CD4-positive, alpha-beta T cell treated with Interferon gamma for 1 hour (primary cell): ENCODE measurements around the gene SPATA20.

Source experiments
- DNase-seq: peaks from one replicate; pipeline ENCODE4 v3.0.0-alpha.2; 2020

Gene SPATA20

DNA sequence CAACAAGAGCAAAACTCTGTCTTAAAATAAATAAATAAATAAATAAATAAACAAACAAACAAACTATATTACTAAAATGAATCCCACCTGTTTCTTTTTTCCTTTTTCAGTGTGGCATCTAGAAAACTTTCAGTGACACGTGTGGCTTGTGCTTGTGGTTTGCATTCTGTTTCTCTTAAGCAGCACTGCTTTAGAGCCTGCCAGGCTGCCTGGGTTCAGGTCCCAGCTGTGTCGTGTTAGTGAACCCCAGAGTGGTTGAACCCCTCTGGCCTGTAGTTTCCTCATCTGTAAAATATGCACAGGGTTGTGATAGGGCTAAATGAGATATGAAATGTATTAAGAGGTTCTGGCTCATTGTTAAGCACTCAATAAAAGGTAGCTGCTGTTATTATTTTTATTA is 26.5 kb upstream of the SPATA20 start:
- no peak for DNase-seq

DNA sequence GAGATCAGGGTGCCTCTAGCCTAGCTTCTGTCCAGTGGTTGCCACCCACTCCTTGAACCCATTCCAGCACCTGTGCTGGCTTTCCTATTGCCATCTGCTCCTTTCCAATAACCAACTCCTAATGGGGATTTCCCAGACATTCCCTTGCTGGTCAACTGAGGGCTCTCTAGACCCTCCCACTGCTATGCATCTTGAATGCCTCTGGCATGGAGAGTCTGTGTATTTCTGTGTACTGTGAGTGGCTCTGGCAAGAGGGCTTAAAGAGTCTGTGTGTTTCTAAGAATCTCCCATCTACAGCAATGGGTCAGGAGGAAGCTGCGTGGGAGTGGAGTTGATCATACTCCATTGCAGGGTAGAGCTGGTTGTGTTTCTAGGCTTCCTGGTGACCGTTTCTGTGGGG is 25.5 kb upstream of the SPATA20 start:
- DNase-seq: no peak

DNA sequence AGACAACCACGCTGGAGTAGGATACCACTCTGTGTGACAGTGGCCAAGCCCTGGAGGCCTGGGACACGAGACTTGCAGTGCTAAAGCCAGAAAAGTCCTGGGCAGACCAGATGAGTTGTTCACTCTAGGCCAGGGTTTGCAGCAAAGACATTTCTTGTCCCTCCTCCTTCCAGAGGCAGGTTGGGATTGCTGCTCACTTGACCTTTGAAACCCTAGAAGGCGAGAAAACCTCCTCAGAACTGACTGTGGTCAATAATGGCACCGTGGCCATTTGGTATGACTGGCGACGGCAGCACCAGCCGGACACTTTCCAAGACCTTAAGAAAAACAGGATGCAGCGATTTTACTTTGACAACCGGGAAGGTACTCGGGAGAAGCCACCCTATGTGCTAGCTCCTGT is 24.2 kb upstream of the SPATA20 start:
- no peak for DNase-seq

DNA sequence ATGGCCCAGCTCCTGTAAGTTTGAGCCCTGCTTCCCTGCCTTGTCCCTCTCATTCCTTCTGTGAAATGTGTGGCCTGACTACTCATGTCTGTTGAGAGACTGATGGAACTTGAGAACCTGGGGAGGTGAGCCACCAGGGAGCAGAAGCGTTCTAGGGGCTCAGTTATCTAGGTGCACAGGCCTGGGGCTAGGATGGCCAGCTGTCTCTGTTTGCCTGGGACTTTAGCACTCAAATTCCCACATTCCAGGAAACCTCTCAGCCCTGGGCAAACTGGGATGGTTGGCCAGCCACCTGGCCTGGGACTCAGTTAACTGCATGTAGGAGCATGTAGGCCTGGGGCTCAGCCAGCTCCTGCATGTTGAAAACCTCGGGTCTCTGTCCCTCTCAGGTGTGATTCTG is 23.8 kb upstream of the SPATA20 start:
- DNase-seq: no peak

DNA sequence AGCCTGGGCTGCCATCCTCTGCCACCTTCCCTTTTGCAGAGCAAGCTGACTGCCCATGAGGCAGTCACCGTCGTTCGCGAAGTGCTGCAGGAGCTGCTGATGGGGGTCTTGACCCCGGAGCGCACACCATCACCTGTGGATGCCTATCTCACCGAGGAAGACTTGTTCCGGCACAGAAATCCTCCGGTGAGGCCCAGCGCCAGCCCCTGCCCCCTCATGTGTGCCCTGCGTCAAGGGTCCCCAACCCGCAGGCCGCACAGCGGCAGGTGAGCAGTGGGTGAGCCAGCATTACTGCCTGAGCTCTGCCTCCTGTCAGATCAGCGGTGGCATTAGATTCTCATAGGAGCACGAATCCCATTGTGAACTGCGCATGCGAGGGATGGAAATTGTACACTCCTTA is 22.1 kb upstream of the SPATA20 start:
- no peak for DNase-seq

DNA sequence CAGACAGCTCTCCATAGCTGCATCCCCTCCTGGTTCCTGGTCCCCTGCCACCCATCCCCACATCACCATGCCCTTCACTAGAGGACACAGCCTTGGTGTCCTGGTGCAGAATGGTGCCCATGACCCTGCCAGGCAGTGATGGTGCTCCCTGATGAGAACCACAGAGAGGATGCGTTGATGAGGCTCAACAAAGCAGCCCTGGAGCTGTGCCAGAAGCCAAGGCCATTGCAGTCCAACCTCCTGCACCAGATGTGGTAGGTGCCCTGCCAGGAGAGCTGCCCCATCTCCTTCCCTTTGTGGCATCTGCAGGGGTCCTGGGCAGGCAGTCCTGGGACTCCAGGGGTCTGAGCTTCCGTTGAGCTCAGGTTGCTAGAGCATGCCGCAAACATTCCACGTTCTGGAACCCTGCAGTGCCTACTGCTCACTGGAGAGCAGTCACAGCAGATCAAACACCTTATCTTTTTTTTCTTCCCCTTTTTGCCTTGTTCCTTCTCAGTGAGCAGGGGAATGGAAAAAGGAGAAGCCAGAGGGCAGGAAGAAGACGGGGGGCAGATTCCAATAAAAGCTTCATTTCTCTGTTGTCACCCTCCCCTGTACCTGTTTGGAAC is 19.7 kb upstream of the SPATA20 start:
- no peak for DNase-seq

DNA sequence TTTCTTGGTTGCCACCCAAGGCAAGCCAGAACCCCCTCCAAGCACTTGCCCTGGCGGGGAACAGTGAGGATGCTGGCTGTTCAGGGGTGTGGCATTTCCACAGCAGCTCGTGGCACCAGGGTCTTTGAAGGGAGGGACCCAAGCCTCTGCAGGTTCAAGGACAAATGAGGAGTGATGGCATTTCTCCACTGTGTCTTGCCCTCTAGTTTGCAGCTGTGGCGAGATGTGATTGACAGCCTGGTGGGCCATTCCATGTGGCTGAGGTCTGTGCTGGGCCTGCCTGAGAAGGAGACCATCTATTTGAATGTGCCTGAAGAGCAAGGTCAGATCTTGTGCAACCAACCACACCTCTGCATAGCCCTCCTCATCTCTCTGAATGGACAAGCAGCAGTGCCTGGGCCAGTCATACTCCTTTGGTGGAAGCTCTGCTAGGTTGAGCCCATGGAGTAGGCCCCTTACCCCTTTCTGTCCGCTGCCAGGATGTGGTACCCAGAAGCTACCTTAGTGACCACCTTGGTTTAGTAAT is 19.0 kb upstream of the SPATA20 start:
- no peak for DNase-seq

DNA sequence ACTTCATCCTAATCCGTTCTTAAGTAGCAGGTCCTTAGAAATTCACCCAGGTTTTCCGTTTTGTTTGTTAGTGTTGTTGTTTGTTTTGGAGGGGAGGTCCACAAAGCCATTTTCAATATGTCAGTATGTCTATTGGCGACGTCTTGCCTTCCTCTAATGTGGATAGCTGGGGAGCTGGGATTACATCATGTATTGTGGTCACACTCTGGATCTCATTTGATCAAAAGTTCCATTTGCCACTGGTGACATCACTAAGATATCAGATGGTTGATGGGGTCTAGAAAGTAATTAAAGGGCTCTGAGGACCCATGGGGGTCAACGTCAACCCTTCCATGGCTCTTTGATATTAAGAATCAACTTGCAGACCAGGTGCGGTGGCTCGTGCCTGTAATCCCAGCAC is 17.1 kb upstream of the SPATA20 start:
- DNase-seq: no peak

DNA sequence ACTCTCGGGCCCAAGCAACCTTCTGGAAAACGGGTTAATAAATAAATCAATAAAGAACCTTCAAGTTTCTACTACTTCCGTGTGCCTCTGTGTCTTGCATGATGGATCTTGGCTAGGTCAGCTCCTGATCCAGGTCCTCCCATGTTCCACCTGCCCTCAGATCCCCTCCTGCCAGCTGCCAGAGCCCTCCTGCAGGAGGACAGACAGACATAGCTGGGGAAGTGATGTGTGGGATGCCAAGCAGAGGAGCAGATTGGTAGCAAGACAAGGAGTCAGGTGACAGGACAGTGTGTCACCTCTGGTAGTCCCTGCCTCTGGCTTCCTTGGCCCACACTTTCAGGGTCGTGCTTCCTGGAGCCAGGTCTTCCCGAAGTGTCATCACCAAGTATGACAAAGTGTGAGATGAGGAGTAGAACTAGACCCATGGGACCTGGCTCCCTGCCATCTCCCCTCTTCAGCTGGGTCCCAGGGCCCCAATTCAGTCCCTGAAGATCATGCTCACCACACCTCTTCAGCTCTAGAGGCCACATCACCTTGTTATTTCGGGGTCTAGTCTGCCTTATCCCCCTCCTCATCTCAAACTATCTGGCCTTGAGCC is 15.4 kb upstream of the SPATA20 start:
- no peak for DNase-seq

DNA sequence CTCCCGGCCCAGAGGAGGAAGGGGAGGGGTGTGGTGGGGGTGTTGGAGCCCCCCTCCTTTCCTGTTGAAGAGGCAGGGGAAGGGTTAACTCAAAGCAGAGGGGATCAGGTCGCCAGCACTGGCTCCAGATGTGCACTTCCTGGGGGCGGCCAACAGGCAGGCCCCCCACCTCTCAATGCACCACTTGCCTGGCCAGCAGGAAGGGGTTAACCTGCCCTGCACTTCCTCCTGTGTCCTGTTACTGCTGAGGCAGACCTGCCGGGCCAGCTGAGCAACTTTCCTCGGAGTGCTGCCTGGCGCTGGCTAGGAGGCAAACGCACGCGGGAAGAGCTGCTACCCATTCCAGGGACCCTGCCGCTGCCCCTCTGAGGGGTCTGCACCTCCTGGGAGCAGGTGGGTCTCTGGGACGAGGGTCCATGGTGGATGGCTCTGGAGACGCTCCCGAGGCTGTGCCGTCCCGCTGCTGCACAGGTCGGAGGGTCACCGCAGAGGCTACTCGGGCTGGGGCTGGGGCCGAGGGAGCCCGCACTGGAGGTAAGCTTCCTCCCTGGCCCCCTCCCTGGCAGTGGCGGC is 14.4 kb upstream of the SPATA20 start, which contains the start of gene EPN3:
EPN3 (plus strand) TSS at position 284 of the 573 bp plus-strand sequence. CDS start 3,822 bp downstream, outside the sequence.
- DNase-seq: no peak

DNA sequence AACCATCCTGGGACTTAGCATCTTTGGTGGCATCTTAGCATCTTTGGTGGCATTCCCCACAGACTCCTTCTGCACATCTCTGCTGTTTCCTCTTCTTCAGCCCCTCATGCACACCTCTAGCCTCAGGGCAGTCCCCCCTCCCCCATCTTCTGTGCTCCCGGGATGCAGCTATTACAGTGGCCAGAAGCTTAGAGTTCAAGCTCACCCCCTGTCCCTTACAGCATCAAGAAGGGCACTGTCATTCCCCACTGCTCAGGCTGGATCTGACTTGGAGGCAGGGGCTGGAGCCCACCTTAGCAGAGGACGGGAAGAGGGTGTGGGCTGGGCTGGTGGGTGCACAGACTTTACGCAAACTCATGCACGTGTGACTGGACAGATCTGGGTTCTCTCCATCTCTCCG is 13.8 kb upstream of the SPATA20 start:
- no peak for DNase-seq

DNA sequence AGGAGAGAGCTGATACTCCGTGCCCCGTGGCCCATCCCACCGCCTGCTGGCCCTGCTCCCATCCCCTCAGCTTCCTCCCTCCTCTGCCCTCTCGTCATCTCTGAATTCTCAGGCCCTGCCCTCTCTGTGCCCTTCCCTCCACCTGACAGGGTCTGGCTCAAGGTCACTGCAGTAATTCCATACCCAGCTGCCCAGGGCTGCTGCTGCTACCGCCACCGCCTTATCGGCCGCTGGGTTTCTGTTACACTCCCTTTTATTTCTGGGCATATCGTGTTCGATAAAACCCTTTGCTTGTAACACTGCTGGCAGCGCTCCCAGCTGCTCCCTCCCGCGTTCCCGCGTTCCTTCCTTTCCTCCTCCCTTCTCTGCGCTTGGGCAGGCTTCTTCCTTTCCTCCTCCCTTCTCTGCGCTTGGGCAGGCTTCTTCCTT is 13.2 kb upstream of the SPATA20 start:
- DNase-seq: no peak

DNA sequence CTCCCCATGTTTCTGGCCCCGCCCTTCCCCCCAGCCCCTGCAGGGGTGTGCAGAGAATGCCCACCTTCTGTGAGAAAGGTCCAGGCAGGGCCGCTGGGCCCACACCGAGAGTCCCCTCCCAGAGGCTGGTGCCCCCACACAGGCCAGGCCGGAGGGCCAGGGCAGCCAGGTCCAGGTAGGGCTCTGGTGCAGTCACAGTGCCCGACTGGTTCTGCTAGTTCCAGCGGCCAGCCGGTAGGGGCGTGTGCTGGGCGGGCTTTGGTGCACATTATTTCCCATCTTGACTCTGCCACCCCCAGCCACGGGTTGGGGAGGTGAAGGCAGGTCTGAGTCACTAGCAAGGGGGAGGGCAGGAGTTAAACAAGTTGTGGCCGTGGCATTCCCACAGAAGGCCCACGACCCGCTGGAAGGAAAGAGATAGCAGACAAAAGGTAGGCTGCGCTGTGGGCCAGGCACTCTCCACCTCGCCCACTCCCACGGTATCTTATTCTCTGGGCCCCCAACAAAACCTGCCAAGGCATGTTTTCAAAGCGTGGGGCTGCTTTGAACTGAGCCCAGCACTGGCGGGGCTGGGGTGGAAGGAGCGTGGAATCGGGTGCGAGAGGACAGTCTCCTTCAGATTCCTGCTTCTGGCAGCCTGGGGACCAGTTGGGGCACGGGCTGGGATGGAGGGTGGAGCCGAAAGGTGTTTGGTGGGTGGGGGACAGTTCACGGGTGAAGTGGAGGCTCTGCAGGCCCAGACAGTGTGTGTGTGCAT is 12.6 kb upstream of the SPATA20 start:
- no peak for DNase-seq

DNA sequence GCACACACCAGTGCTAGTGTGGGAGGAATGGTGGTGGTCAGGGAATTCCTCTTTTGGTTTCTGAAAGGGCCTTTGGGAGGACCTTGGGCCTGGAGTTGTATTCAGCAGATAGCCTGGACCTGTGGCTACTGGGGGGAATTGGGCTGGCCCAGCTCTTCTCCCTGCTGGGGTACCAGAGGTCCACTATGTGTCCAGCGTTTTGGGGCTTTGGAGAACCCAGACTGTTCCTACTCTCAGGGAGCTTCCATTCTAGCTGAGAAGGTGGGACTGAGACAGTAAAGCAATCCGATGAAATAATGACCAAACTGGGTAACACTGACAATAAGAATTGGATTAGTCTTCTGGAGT is 12.0 kb upstream of the SPATA20 start:
- DNase-seq: no peak

DNA sequence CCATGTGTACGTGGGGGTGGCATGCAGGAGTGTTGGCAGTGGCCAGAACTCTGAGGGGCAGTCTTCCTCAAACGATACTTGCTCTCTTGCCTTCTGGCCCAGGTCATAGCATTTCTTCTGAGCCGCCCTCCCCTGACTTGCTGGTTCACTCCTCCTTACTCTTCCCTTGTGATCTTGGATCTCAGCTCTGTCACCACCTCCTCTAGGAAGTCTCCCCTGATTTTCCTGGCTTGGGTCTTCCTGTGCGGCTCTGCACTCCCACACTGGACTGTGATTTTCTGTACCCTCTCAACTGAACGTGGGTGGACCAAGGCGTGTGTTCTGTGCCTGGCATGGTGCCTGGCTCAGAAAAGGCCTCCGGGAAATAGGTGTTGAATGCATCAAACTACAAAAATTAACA is 11.6 kb upstream of the SPATA20 start:
- DNase-seq: no peak

DNA sequence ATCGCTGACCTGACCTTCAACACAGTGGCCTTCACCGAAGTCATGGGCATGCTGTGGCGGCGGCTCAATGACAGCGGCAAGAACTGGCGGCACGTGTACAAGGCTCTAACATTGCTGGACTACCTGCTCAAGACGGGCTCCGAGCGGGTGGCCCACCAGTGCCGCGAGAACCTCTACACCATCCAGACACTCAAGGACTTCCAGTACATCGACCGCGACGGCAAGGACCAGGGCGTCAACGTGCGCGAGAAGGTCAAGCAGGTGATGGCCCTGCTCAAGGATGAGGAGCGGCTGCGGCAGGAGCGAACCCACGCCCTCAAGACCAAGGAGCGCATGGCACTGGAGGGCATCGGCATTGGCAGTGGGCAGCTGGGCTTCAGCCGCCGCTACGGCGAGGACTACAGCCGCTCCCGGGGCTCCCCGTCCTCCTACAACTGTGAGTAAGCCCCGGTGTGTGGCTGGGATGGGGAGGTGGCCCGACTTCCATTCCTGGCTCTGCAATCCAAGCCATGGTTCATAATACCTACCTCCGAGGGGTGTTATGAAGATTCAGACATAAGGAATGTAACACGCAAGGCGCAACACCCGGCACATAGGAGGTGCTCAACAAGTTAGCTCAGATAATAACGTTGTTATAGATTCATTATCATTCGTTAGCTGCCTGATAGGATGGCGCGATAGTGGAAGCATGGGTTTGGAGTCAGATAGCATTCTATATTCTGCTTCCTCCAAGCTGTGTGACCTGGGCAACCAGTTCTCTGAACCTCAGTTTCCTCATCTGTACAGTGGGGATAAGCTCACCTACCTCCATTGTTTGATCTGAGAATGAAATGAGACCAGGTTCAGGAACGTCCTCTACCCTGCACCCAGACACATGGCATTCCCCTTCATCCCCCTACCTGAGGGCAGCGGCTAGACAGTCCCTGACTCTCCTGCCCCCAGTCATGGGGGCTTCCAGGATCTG is 10.0 kb upstream of the SPATA20 start:
- DNase-seq: no peak

DNA sequence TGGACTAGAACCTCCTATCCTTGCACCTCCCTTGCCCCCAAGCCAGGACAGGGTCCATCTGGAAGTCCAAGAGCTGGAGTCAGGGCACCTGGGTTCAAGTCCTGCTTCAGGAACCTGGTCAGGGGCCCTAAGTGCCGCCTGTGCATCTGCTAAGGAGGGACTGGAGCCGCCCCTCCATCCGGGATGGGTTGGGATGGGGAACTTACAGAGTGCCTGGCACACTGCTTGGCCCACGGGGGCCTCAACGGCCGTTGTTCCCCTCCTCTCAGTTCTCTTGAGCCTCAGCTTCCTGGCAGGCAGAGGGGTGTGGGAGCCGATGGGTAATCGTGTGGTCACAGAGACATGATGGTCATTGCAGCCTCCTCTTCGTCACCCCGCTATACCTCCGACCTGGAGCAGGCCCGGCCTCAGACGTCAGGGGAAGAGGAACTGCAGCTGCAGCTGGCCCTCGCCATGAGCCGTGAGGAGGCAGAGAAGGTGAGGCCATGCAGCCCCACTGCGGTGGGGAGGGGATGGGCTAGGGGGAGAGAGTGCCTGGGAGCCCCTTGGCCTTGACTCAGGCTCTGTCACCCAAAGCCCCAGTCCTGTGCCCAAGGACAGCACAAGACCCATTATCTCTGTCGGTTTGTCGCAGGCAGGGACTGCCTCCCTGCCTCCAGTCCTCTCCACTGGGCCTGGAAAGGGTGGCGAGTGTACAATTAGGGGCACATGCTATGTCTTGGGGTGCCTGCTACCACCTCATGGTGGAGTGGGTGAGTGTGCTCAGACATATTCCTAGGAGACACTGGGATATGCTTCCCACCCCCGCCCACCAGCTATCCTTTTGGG is 9.0 kb upstream of the SPATA20 start:
- DNase-seq: no peak

DNA sequence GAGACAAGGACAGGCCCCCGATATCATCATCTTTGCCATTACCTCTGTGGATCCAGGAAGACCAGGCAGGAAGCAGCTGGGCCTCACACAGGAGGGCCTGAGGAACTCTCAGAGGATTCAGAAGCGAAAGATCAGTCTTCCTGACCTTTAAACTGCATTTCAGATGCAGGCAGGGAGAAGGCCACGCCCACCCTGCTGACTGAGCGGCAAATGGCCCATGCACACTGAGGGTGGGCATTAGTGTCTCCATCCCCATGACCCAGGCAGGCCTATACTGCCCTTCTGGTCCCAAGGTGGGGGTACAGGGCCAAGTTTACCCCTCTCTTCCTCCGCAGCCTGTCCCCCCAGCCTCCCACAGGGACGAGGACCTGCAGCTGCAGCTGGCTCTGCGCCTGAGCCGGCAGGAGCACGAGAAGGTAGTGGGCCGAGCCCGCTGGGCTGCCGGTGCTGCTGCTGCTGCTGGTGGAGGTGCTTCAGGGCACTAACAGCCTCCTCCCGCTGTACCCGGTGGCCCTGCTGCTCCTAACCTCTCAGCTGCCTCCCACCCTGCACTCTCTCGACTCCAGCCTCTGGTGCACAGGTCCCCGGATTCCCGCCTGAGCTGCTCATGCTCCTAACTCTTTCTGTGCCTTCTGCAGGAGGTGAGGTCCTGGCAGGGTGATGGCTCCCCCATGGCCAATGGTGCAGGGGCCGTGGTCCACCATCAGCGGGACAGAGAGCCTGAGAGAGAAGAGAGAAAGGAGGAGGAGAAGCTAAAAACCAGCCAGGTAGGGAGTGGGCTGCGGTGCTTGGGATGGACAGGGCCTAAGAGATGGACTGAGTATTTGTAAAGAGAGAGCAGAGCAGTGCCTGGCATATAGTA is 8.2 kb upstream of the SPATA20 start:
- DNase-seq: no peak

DNA sequence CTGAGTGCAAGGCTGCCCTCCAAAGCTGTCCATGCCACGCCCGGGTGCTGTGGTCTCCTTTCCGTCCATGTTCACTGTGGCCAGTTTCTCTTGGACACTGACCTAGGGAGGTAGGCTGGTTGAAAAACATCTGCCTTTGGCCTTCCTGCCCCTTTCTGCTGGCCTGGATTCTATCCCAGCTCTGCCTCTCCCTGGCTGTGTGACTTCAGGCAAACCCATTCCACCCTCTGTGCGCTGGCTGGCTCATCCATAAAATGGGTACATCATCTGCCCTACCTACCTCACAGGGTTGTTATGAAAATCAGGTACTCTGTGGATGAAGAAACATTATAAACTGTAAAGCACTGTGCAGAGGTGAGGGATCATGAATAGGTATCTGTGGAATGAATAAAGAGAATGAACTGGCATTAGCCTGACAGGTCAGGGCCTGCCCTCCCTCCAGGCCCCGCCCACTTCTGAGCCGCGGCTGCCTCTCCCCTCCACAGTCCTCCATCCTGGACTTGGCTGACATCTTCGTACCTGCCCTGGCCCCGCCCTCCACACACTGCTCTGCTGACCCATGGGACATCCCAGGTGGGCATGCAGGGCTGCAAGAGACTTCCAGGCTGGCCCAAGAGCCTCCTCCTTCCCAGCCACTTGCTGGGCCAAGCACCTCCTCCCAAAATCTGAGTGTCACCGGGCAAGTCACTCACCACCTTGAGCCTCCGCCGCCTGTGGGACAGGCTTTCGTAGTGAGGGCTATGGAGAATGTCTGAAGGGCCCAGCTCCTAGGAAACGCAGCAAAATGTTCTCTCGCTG is 7.0 kb upstream of the SPATA20 start:
- DNase-seq: no peak
